Lower leg skin (tissue), 3 donors: ENCODE measurements around the gene C12orf57.

Experiments used
- CTCF ChIP-seq, 3 donors: fragments of 450-650 bp; IDR thresholded peaks; one replicate each; pipeline ENCODE4 v1.5.1; 2016; ENCODE audit warnings: antibody characterized with exemption in 3 of 3, mild to moderate bottlenecking in 3 of 3, moderate library complexity in 2 of 3
- POLR2A ChIP-seq, 2 donors: fragments of 450-650 bp; IDR thresholded peaks; one replicate each; pipeline ENCODE4 v1.6.1; 2016 to 2017; ENCODE audit warnings: antibody characterized with exemption in 2 of 2, mild to moderate bottlenecking in 1 of 2, moderate library complexity in 1 of 2

DNA sequence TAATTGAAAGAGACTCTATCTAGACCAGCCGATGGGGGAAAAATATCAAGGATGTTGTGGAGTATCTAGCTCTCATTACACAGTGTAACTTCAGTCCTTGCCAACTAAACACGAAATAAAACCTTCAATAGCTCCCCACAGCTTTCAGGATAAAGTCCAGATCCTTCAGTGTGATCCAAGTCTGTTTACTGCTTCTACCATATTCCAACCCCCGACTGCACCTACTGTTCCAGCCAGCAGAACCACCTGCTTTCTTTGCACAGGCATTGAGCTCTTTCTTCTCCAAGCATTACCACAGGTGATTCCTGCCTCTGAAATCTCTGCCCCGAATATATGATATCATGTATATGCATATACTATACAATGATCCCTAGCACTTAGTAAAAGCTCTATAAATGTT lies 41.4 kb upstream of the C12orf57 start:
- TF ChIP-seq POLR2A (IDR thresholded peaks at IDR 0.05) (no peak), CTCF (IDR thresholded peaks at IDR 0.05) (no peak)
